ENCODE results near the gene FAM81B.

Gene FAM81B

DNA sequence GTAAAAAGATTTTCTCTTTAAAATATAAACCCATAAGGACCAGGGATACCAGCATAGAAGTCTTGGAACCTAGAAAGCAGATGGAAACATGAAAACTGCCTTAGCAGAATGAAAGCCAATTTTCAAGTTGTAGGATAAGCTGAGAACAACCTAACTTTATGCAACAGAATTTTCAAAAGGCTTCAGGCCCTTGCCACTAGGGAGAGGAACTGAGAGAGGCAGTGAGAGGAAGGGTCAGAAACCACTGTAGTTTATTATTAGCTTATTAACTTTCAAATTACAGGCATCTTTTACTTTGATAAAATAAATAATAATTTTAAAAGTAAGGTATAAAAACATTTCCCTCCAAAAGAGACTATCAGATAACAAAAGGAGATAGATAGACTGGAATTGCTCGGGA, 33.4 kb downstream of the FAM81B start:
- TF ChIP-seq CTCF (IDR thresholded peaks at IDR 0.05) (no peak), ZFX (IDR thresholded peaks at IDR 0.05; ENCODE audit: borderline replicate concordance) (no peak)
- no peak overlapping the region for H3K27ac ChIP-seq

- H3K27ac ChIP-seq: no peak overlapping the region
- no peak for TF ChIP-seq CTCF (IDR thresholded peaks at IDR 0.05)
- no peak for TF ChIP-seq ZFX (IDR thresholded peaks at IDR 0.05; ENCODE audit: borderline replicate concordance)
Measured at GRCh38 chr5:95426227-95426626, 35.1 kb downstream of the FAM81B start.

DNA sequence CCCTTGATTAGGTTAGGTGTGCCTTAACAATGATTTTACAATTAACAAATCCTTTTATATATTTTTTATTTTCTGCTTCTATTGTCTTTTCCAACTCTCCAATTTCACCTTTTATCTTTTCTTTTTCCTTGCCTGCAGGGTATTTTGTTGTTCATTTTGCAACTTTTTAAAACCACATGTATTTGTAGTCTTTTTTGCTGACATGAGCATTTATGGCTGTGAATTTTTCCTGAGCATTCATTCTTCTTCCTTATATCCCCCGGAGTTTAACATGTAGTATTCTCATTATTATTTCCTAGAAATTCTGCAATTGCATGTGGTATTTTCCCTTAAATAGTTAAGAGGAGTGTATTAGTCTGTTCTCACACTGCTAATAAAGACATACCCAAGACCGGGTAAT, 41.6 kb downstream of the FAM81B start:
- TF ChIP-seq ZFX (IDR thresholded peaks at IDR 0.05; ENCODE audit: borderline replicate concordance): no peak
- no peak for TF ChIP-seq CTCF (IDR thresholded peaks at IDR 0.05)
- no peak overlapping the region for H3K27ac ChIP-seq

GRCh38 chr5:95439801-95440493, 48.8 kb downstream of the FAM81B start:
- H3K27ac ChIP-seq: no peak overlapping the region

GRCh38 chr5:95440825-95441224, 49.7 kb downstream of the FAM81B start:
- H3K27ac ChIP-seq: no peak overlapping the region

More at GRCh38 chr5:95439801-95440493, 48.8 kb downstream of the FAM81B start:
- TF ChIP-seq ZFX (IDR thresholded peaks at IDR 0.05; ENCODE audit: borderline replicate concordance) (no peak), CTCF (IDR thresholded peaks at IDR 0.05) (no peak)

DNA sequence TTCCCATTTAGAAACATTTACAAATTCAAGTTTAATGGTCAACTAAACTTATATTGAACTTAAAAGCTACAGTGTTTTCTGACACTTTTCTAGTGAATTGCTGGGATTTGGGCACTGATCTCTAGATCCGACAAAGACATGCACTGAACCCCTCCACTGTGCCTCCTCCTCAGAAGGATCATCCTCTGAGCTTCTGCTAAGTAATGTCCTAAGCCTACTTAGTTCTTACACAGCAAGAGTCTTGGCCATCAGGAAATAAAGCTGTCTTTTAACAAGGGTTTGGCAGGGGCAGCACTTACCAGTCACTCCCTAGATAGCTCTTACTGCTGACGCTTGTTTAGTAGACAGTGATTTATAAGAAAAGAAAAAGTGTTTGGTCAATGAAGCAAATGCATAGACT, 50.5 kb downstream of the FAM81B start:
- TF ChIP-seq CTCF (IDR thresholded peaks at IDR 0.05) (no peak), ZFX (IDR thresholded peaks at IDR 0.05; ENCODE audit: borderline replicate concordance) (no peak)
- no peak overlapping the region for H3K27ac ChIP-seq

More at GRCh38 chr5:95440825-95441224, 49.7 kb downstream of the FAM81B start:
- TF ChIP-seq CTCF (IDR thresholded peaks at IDR 0.05) (no peak), ZFX (IDR thresholded peaks at IDR 0.05; ENCODE audit: borderline replicate concordance) (no peak)

DNA sequence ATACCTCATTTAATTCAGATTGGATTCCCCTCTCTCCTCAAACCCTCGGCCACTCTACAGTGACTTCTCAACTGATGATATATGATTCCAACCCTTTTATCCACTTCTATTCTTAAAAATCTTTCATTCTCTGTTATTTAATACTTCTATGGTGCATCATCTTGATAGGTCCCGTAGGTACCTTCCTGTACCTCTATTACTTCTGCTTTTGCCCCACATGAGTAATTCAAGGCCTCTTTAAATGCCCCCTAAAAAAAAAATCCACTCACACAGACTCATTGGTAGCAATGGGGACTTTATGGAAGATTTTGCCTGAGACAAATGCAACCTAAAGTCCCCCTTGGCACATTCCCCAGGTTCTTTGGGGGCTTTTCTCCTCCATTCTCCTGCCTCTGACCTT, 54.3 kb downstream of the FAM81B start:
- no peak for TF ChIP-seq CTCF (IDR thresholded peaks at IDR 0.05)
- no peak for TF ChIP-seq ZFX (IDR thresholded peaks at IDR 0.05; ENCODE audit: borderline replicate concordance)
- H3K27ac ChIP-seq: no peak overlapping the region

Data from 22Rv1 (cell line).